HepG2 (cell line): ENCODE results near the gene TBC1D16. TPM values are rescaled to one million over a fixed set of nuclear protein-coding genes. Genes with fewer than 3 reads are reported as not detected.

Experiments
- ATAD3A ChIP-seq: sonication (generic); formaldehyde crosslinking; IDR thresholded peaks from 2 replicates; pipeline ENCODE4 v1.4.0; 2020; ENCODE audit warnings: missing genetic modification reagents
- EP300 ChIP-seq, 3 experiments: sonication (generic) in 1 of 3; formaldehyde crosslinking in 1 of 3; IDR thresholded peaks; 2 replicates each; pipeline versions ENCODE4 v1.5.1 to v1.6.1; 2011 to 2020; ENCODE audit warnings: low read depth in 2 of 3, low read length in 2 of 3, borderline replicate concordance in 1 of 3, improper control_type of control experiment in 1 of 3, mild to moderate bottlenecking in 1 of 3, missing genetic modification reagents in 1 of 3, moderate library complexity in 1 of 3
- IRF2 ChIP-seq: IDR thresholded peaks from 2 replicates; pipeline ENCODE4 v1.6.1; 2018; ENCODE audit warnings: missing genetic modification reagents, missing compliant biosample characterization
- MTF2 ChIP-seq: sonication (generic); formaldehyde crosslinking; IDR thresholded peaks from 2 replicates; pipeline ENCODE4 v1.5.0; 2020; ENCODE audit warnings: missing genetic modification reagents, borderline replicate concordance
- MXD3 ChIP-seq: IDR thresholded peaks from 2 replicates; pipeline ENCODE4 v1.6.1; 2016; ENCODE audit warnings: mild to moderate bottlenecking, missing biosample characterization, missing genetic modification reagents
- RBM39 ChIP-seq: fragments of 200-400 bp; formaldehyde crosslinking; IDR thresholded peaks from one replicate; pipeline ENCODE4 v1.6.1; 2018; ENCODE audit warnings: antibody characterized with exemption, mild to moderate bottlenecking, low read depth, low read length; ENCODE audit not compliant: poor library complexity, severe bottlenecking
- RERE ChIP-seq: IDR thresholded peaks from 2 replicates; pipeline ENCODE4 v1.6.1; 2016; ENCODE audit warnings: low read depth, missing genetic modification reagents, missing compliant biosample characterization
- SSRP1 ChIP-seq: IDR thresholded peaks from 2 replicates; pipeline ENCODE4 v1.6.1; 2016; ENCODE audit warnings: control low read depth
- SYNCRIP ChIP-seq: fragments of 200-400 bp; formaldehyde crosslinking; IDR thresholded peaks from 2 replicates; pipeline ENCODE4 v1.6.1; 2018; ENCODE audit warnings: mild to moderate bottlenecking, low read depth, low read length; ENCODE audit not compliant: insufficient read depth
- ZGPAT ChIP-seq: IDR thresholded peaks from 2 replicates; pipeline ENCODE4 v1.6.1; 2016; ENCODE audit warnings: mild to moderate bottlenecking
- ZKSCAN5 ChIP-seq: sonication (generic); formaldehyde crosslinking; IDR thresholded peaks from 2 replicates; pipeline ENCODE4 v1.5.1; 2020; ENCODE audit warnings: mild to moderate bottlenecking, missing genetic modification reagents
- ZNF20 ChIP-seq: sonication (generic); formaldehyde crosslinking; IDR thresholded peaks from 2 replicates; pipeline ENCODE4 v1.4.0; 2020; ENCODE audit warnings: mild to moderate bottlenecking, moderate library complexity, missing genetic modification reagents
- ZNF251 ChIP-seq: sonication (generic); formaldehyde crosslinking; IDR thresholded peaks from 2 replicates; pipeline ENCODE4 v1.9.0; 2021; ENCODE audit warnings: mild to moderate bottlenecking, missing genetic modification reagents
- ZNF704 ChIP-seq: sonication (generic); formaldehyde crosslinking; IDR thresholded peaks from 2 replicates; pipeline ENCODE4 v1.8.1; 2023; ENCODE audit warnings: mild to moderate bottlenecking, inconsistent platforms, moderate library complexity, missing genetic modification reagents, borderline replicate concordance
- ZNF891 ChIP-seq: sonication (generic); formaldehyde crosslinking; IDR thresholded peaks from 2 replicates; pipeline ENCODE4 v1.5.0; 2020; ENCODE audit warnings: mild to moderate bottlenecking, missing genetic modification reagents
- polyA plus RNA-seq, 8 experiments: library from polyadenylated mRNA; depleted of rRNA in 3 of 8; stranded (reverse) in 7 of 8; unstranded in 1 of 8; fragments of >200 nt; fragmentation: Illumina TruSeq in 4 of 8; extraction: Trizol in 4 of 8; gene quantifications; 2 replicates each; pipeline versions ENCODE4 v1.2.1 to v1.2.3, GENCODE V29; 2011 to 2016; ENCODE audit warnings: low read depth in 4 of 8, missing spikeins in 1 of 8, mixed read lengths in 1 of 8; ENCODE audit not compliant: insufficient read depth in 1 of 8
- total RNA-seq, 5 experiments: library from RNA; depleted of rRNA; stranded (reverse); fragments of >200 nt; fragmentation: Illumina TruSeq; extraction: Trizol; gene quantifications; 2 replicates each; pipeline ENCODE4 v1.2.3, GENCODE V29; 2016; ENCODE audit warnings: low read depth in 1 of 5
- TF ChIP-seq, protein P1 (sequence below): sonication (generic); formaldehyde crosslinking; IDR thresholded peaks from 2 replicates; pipeline ENCODE4 v1.4.0; 2020; ENCODE audit warnings: mild to moderate bottlenecking, missing genetic modification reagents
- TF ChIP-seq, protein P2 (sequence below): sonication (generic); formaldehyde crosslinking; IDR thresholded peaks from 2 replicates; pipeline ENCODE4 v1.4.0; 2020; ENCODE audit warnings: missing genetic modification reagents

The TBC1D16 gene
- total and polyA plus RNA-seq, 2 of the 13 experiments (the other 11 are each of a cell fraction or from before 2014, with no cell fraction given), result 14.9 to 24.9 TPM

- no peak for TF ChIP-seq MTF2 (CRISPR knock-in tag)
- TF ChIP-seq SYNCRIP, result no peak
- no peak; the same call in none of the 2 replicates for TF ChIP-seq ZNF891 (CRISPR knock-in tag)
- no peak for TF ChIP-seq ZNF20 (CRISPR knock-in tag)
- no peak for TF ChIP-seq RBM39
- no peak for TF ChIP-seq ZGPAT
- no peak for TF ChIP-seq ZKSCAN5 (CRISPR knock-in tag)
- no peak for TF ChIP-seq IRF2 (CRISPR knock-in tag)
- TF ChIP-seq RERE (CRISPR knock-in tag), result no peak
- TF ChIP-seq, protein P1, sequence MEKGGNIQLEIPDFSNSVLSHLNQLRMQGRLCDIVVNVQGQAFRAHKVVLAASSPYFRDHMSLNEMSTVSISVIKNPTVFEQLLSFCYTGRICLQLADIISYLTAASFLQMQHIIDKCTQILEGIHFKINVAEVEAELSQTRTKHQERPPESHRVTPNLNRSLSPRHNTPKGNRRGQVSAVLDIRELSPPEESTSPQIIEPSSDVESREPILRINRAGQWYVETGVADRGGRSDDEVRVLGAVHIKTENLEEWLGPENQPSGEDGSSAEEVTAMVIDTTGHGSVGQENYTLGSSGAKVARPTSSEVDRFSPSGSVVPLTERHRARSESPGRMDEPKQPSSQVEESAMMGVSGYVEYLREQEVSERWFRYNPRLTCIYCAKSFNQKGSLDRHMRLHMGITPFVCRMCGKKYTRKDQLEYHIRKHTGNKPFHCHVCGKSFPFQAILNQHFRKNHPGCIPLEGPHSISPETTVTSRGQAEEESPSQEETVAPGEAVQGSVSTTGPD (CRISPR knock-in tag), result no peak
- TF ChIP-seq EP300 (IDR thresholded peaks at IDR 0.05; ENCODE audit: low read depth in 2 of 2, low read length in 2 of 2), result no peak
- no peak for TF ChIP-seq EP300 (CRISPR knock-in tag; IDR thresholded peaks at IDR 0.05; ENCODE audit: borderline replicate concordance)
- 0 out of 2 replicates have a peak, but pooled peaks have one; percentile 18 for TF ChIP-seq ZNF704 (CRISPR knock-in tag)
- no peak for TF ChIP-seq ATAD3A (CRISPR knock-in tag)
- TF ChIP-seq ZNF251 (CRISPR knock-in tag), result no peak
- TF ChIP-seq MXD3, result no peak
- TF ChIP-seq, protein P2, sequence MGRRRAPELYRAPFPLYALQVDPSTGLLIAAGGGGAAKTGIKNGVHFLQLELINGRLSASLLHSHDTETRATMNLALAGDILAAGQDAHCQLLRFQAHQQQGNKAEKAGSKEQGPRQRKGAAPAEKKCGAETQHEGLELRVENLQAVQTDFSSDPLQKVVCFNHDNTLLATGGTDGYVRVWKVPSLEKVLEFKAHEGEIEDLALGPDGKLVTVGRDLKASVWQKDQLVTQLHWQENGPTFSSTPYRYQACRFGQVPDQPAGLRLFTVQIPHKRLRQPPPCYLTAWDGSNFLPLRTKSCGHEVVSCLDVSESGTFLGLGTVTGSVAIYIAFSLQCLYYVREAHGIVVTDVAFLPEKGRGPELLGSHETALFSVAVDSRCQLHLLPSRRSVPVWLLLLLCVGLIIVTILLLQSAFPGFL (CRISPR knock-in tag), result no peak; the same call in 1 of the 2 replicates
- TF ChIP-seq SSRP1 (CRISPR knock-in tag), result peak; percentile 100
Observed at GRCh38 chr17:79992649-79993389, 42.9 kb downstream of the TBC1D16 start (continued).
